HepG2 (cell line): ENCODE measurements around the gene NDST1. TPM values are rescaled to one million over a fixed set of nuclear protein-coding genes. Genes with fewer than 3 reads are reported as not detected.
A peak's percentile ranks its signal among the peaks of the same experiment; 100 is the strongest.

ENCODE experiments used
- ISL2 ChIP-seq: sonication (generic); formaldehyde crosslinking; IDR thresholded peaks from 2 replicates; pipeline ENCODE4 v1.5.0; 2020; ENCODE audit warnings: missing genetic modification reagents
- NFE2 ChIP-seq: sonication (generic); formaldehyde crosslinking; IDR thresholded peaks from 2 replicates; pipeline ENCODE4 v1.4.0; 2020; ENCODE audit warnings: missing genetic modification reagents
- RAD51 ChIP-seq: fragments of 450-650 bp; IDR thresholded peaks from 2 replicates; pipeline ENCODE4 v1.6.1; 2016; ENCODE audit warnings: borderline replicate concordance
- SIN3B ChIP-seq: fragments of 150-350 bp; IDR thresholded peaks from 2 replicates; pipeline ENCODE4 v1.6.1; 2014; ENCODE audit warnings: low read length
- TCF7 ChIP-seq: sonication (generic); IDR thresholded peaks from 2 replicates; pipeline ENCODE4 v1.6.1; 2016; ENCODE audit warnings: antibody characterized with exemption, low read depth
- ZNF75D ChIP-seq: sonication (generic); formaldehyde crosslinking; IDR thresholded peaks from 2 replicates; pipeline ENCODE4 v1.8.1; 2023; ENCODE audit warnings: missing genetic modification reagents, mild to moderate bottlenecking, borderline replicate concordance
- polyA plus RNA-seq, 8 experiments: library from polyadenylated mRNA; depleted of rRNA in 3 of 8; stranded (reverse) in 7 of 8; unstranded in 1 of 8; fragments of >200 nt; fragmentation: Illumina TruSeq in 4 of 8; extraction: Trizol in 4 of 8; gene quantifications; 2 replicates each; pipeline versions ENCODE4 v1.2.1 to v1.2.3, GENCODE V29; 2011 to 2016; ENCODE audit warnings: low read depth in 4 of 8, missing spikeins in 1 of 8, mixed read lengths in 1 of 8; ENCODE audit not compliant: insufficient read depth in 1 of 8
- total RNA-seq, 5 experiments: library from RNA; depleted of rRNA; stranded (reverse); fragments of >200 nt; fragmentation: Illumina TruSeq; extraction: Trizol; gene quantifications; 2 replicates each; pipeline ENCODE4 v1.2.3, GENCODE V29; 2016; ENCODE audit warnings: low read depth in 1 of 5
- TF ChIP-seq, protein P1 (sequence below): sonication (generic); formaldehyde crosslinking; IDR thresholded peaks from 2 replicates; pipeline ENCODE4 v1.8.1; 2023; ENCODE audit warnings: missing genetic modification reagents, inconsistent platforms, borderline replicate concordance
- TF ChIP-seq, protein P2 (sequence below): sonication (generic); formaldehyde crosslinking; IDR thresholded peaks from 2 replicates; pipeline ENCODE4 v1.4.0; 2020; ENCODE audit warnings: missing genetic modification reagents
- TF ChIP-seq, protein P3 (sequence below): sonication (generic); formaldehyde crosslinking; IDR thresholded peaks from 2 replicates; pipeline ENCODE4 v1.8.0; 2022; ENCODE audit warnings: low read depth, missing genetic modification reagents
- TF ChIP-seq, protein P4 (sequence below): sonication (generic); formaldehyde crosslinking; IDR thresholded peaks from 2 replicates; pipeline ENCODE4 v1.5.0; 2020; ENCODE audit warnings: missing genetic modification reagents
- TF ChIP-seq, protein P5 (sequence below): sonication (generic); formaldehyde crosslinking; IDR thresholded peaks from 2 replicates; pipeline ENCODE4 v1.4.0; 2020; ENCODE audit warnings: missing genetic modification reagents, mild to moderate bottlenecking, borderline replicate concordance
- TF ChIP-seq, protein P6 (sequence below): IDR thresholded peaks from 2 replicates; pipeline ENCODE4 v1.6.1; 2016; ENCODE audit warnings: mild to moderate bottlenecking

The NDST1 gene
- total and polyA plus RNA-seq, 2 of the 13 experiments (the other 11 are each of a cell fraction or from before 2014, with no cell fraction given) = 23.8 to 26.2 TPM

DNA sequence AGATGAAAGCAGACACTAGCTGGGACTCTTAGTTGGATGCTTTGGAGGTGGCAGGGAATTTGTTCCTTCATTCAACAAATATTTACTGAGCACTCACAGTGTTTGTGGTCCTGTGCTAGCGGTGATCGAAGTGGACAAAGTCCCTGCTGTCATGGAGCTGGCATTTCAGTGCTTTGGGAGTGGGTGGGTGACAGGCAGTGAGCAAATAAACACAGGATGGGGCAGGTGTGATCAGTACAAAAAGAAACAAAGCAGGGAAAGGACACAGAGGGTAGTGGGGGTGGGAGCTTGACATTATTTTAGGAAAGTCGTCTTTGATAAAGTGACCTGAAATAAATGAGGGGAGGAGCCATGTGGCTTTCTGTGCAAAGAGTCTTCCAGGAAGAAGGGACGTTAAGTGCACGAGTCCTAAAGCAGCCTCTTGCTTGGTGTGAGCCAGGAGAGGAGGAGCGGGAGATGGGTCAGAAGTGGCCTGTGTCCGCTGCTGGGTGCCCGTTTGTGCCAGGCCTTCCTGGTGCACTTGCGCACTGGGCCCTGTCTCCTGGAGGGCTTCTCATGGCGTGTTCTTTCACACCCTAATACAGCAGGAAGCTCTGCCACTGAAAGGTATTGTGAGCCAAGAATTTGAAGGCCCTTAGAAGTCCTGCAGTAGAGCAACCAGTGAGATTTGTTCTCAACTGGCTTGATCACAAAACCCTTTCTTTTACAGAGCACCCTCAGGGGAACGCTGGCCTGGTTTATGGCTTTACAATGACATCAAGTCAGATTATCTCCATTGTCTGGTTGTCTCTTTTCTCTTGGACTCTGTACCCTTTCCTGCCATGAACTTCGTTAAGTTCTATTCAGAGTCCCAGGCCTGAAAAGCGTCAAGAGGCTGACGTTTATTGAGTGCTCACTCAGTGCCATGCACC, 14.8 kb downstream of the NDST1 start (continued):
- TF ChIP-seq NFE2 (CRISPR knock-in tag) (no peak), SIN3B (no peak), ISL2 (CRISPR knock-in tag) (peak; percentile 97), ZNF75D (CRISPR knock-in tag) (no peak), TCF7 (peak; percentile 92), RAD51 (no peak)
- TF ChIP-seq, protein P1, sequence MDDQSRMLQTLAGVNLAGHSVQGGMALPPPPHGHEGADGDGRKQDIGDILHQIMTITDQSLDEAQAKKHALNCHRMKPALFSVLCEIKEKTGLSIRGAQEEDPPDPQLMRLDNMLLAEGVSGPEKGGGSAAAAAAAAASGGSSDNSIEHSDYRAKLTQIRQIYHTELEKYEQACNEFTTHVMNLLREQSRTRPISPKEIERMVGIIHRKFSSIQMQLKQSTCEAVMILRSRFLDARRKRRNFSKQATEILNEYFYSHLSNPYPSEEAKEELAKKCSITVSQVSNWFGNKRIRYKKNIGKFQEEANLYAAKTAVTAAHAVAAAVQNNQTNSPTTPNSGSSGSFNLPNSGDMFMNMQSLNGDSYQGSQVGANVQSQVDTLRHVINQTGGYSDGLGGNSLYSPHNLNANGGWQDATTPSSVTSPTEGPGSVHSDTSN (CRISPR knock-in tag) = no peak
- TF ChIP-seq, protein P2, sequence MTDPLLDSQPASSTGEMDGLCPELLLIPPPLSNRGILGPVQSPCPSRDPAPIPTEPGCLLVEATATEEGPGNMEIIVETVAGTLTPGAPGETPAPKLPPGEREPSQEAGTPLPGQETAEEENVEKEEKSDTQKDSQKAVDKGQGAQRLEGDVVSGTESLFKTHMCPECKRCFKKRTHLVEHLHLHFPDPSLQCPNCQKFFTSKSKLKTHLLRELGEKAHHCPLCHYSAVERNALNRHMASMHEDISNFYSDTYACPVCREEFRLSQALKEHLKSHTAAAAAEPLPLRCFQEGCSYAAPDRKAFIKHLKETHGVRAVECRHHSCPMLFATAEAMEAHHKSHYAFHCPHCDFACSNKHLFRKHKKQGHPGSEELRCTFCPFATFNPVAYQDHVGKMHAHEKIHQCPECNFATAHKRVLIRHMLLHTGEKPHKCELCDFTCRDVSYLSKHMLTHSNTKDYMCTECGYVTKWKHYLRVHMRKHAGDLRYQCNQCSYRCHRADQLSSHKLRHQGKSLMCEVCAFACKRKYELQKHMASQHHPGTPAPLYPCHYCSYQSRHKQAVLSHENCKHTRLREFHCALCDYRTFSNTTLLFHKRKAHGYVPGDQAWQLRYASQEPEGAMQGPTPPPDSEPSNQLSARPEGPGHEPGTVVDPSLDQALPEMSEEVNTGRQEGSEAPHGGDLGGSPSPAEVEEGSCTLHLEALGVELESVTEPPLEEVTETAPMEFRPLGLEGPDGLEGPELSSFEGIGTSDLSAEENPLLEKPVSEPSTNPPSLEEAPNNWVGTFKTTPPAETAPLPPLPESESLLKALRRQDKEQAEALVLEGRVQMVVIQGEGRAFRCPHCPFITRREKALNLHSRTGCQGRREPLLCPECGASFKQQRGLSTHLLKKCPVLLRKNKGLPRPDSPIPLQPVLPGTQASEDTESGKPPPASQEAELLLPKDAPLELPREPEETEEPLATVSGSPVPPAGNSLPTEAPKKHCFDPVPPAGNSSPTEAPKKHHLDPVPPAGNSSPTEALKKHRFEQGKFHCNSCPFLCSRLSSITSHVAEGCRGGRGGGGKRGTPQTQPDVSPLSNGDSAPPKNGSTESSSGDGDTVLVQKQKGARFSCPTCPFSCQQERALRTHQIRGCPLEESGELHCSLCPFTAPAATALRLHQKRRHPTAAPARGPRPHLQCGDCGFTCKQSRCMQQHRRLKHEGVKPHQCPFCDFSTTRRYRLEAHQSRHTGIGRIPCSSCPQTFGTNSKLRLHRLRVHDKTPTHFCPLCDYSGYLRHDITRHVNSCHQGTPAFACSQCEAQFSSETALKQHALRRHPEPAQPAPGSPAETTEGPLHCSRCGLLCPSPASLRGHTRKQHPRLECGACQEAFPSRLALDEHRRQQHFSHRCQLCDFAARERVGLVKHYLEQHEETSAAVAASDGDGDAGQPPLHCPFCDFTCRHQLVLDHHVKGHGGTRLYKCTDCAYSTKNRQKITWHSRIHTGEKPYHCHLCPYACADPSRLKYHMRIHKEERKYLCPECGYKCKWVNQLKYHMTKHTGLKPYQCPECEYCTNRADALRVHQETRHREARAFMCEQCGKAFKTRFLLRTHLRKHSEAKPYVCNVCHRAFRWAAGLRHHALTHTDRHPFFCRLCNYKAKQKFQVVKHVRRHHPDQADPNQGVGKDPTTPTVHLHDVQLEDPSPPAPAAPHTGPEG (CRISPR knock-in tag) = peak; percentile 96
- TF ChIP-seq, protein P3, sequence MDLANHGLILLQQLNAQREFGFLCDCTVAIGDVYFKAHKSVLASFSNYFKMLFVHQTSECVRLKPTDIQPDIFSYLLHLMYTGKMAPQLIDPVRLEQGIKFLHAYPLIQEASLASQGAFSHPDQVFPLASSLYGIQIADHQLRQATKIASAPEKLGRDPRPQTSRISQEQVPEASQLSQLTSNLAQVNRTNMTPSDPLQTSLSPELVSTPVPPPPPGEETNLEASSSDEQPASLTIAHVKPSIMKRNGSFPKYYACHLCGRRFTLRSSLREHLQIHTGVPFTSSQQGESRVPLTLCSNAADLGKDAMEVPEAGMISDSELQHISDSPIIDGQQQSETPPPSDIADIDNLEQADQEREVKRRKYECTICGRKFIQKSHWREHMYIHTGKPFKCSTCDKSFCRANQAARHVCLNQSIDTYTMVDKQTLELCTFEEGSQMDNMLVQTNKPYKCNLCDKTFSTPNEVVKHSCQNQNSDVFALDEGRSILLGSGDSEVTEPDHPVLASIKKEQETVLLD (CRISPR knock-in tag) = peak; percentile 3; the same call in 1 of the 2 replicates
- TF ChIP-seq, protein P4, sequence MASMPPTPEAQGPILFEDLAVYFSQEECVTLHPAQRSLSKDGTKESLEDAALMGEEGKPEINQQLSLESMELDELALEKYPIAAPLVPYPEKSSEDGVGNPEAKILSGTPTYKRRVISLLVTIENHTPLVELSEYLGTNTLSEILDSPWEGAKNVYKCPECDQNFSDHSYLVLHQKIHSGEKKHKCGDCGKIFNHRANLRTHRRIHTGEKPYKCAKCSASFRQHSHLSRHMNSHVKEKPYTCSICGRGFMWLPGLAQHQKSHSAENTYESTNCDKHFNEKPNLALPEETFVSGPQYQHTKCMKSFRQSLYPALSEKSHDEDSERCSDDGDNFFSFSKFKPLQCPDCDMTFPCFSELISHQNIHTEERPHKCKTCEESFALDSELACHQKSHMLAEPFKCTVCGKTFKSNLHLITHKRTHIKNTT (CRISPR knock-in tag) = no peak
- TF ChIP-seq, protein P5, sequence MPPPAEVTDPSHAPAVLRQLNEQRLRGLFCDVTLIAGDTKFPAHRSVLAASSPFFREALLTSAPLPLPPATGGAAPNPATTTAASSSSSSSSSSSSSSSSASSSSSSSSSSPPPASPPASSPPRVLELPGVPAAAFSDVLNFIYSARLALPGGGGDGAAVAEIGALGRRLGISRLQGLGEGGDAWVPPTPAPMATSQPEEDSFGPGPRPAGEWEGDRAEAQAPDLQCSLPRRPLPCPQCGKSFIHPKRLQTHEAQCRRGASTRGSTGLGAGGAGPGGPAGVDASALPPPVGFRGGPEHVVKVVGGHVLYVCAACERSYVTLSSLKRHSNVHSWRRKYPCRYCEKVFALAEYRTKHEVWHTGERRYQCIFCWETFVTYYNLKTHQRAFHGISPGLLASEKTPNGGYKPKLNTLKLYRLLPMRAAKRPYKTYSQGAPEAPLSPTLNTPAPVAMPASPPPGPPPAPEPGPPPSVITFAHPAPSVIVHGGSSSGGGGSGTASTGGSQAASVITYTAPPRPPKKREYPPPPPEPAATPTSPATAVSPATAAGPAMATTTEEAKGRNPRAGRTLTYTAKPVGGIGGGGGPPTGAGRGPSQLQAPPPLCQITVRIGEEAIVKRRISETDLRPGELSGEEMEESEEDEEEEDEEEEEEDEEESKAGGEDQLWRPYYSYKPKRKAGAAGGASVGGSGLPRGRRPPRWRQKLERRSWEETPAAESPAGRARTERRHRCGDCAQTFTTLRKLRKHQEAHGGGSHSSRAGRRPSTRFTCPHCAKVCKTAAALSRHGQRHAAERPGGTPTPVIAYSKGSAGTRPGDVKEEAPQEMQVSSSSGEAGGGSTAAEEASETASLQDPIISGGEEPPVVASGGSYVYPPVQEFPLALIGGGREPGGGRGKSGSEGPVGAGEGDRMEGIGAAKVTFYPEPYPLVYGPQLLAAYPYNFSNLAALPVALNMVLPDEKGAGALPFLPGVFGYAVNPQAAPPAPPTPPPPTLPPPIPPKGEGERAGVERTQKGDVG (CRISPR knock-in tag) = peak; percentile 74
- TF ChIP-seq, protein P6, sequence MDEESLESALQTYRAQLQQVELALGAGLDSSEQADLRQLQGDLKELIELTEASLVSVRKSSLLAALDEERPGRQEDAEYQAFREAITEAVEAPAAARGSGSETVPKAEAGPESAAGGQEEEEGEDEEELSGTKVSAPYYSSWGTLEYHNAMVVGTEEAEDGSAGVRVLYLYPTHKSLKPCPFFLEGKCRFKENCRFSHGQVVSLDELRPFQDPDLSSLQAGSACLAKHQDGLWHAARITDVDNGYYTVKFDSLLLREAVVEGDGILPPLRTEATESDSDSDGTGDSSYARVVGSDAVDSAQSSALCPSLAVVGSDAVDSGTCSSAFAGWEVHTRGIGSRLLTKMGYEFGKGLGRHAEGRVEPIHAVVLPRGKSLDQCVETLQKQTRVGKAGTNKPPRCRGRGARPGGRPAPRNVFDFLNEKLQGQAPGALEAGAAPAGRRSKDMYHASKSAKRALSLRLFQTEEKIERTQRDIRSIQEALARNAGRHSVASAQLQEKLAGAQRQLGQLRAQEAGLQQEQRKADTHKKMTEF (CRISPR knock-in tag) = peak; percentile 97
